Measurements from ENCODE around the gene FBLN2. TPM values are rescaled to one million over a fixed set of nuclear protein-coding genes. Genes with fewer than 3 reads are reported as not detected.

Gene FBLN2
- total RNA-seq, 1 experiment from 2014 or later, result 0.39 TPM

- DNase-seq (ENCODE audit: low read depth, low spot score) (no peak), ATAC-seq (no peak)
- Histone ChIP-seq H3K9ac (ENCODE audit: low read length) (no peak overlapping the region), H2AFZ (ENCODE audit: low read depth, low read length, poor library complexity, severe bottlenecking) (no peak overlapping the region), H3K27me3 (ENCODE audit: insufficient read depth, low read length) (no peaks in the 10 kb centered on the region), H3K27ac (ENCODE audit: low read depth, low read length) (no peak overlapping the region), H3K9me2 (ENCODE audit: insufficient read depth) (no peaks in the 10 kb centered on the region), H4K20me1 (ENCODE audit: insufficient read depth) (no peaks in the 10 kb centered on the region), H3K4me2 (ENCODE audit: low read length) (no peak overlapping the region), H3K4me1 (ENCODE audit: control insufficient read depth in 1 of 2, insufficient read depth in 2 of 2, low read length in 2 of 2) (no peaks in the 10 kb centered on the region), H3K9me3 (ENCODE audit: control insufficient read depth in 1 of 2, insufficient read depth in 1 of 2, low read depth in 1 of 2, low read length in 2 of 2) (no peaks in the 10 kb centered on the region), H3K36me3 (ENCODE audit: control insufficient read depth in 1 of 2, insufficient read depth in 2 of 2, low read length in 2 of 2) (no peaks in the 10 kb centered on the region), H3K4me3 (replicated peaks in 1 of 2; ENCODE audit: low read depth in 1 of 2, low read length in 2 of 2) (no peak overlapping the region), H3K79me2 (ENCODE audit: insufficient read depth, low read length) (no peaks in the 10 kb centered on the region)
- ChIA-PET POLR2A (no interaction called here), RAD21 (ENCODE audit: low non-redundant PET in 1 of 2, low total read pairs in 2 of 2, uncharacterized antibody in 2 of 2, unreplicated experiment in 2 of 2) (no interaction called here), CTCF (no interaction called here)
- no peak for TF ChIP-seq FOSL1 (IDR thresholded peaks at IDR 0.05; ENCODE audit: low read depth)
- intact Hi-C loops (cut with micrococcal nuclease), result no loop called here
- BruUV-seq (replicated peaks), result no TSS peak
These were observed 35.5 kb downstream of the FBLN2 start for GRCh38 chr3:13584427-13584891.

DNA sequence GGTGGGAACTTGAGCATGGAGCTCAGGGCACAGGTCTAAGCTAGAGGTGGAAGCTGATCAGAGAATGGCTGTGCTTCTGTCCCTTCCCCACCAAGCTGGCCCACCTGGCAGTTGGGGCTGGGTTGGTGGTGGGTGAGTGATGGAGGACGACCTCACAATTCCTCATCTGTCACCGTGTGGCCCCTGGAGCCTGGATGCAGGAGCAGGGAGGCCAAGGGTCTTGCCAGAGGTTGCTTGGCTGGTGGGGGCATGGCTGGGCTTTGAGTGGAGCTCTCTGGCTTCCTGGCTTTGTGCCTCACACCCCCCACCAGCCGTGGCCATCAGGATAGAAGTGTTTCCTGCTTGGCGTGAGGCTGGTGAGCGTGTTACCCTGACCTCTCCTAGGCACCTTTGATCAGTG is 36.0 kb downstream of the FBLN2 start:
- Histone ChIP-seq H3K9me2 (ENCODE audit: insufficient read depth) (no peaks in the 10 kb centered on the region), H2AFZ (ENCODE audit: low read depth, low read length, poor library complexity, severe bottlenecking) (no peak overlapping the region), H3K4me1 (ENCODE audit: control insufficient read depth in 1 of 2, insufficient read depth in 2 of 2, low read length in 2 of 2) (no peaks in the 10 kb centered on the region), H3K9me3 (ENCODE audit: control insufficient read depth in 1 of 2, insufficient read depth in 1 of 2, low read depth in 1 of 2, low read length in 2 of 2) (no peaks in the 10 kb centered on the region), H3K27me3 (ENCODE audit: insufficient read depth, low read length) (no peaks in the 10 kb centered on the region), H3K36me3 (ENCODE audit: control insufficient read depth in 1 of 2, insufficient read depth in 2 of 2, low read length in 2 of 2) (no peaks in the 10 kb centered on the region), H4K20me1 (ENCODE audit: insufficient read depth) (no peaks in the 10 kb centered on the region), H3K79me2 (ENCODE audit: insufficient read depth, low read length) (no peaks in the 10 kb centered on the region), H3K9ac (ENCODE audit: low read length) (no peak overlapping the region), H3K4me3 (replicated peaks in 1 of 2; ENCODE audit: low read depth in 1 of 2, low read length in 2 of 2) (no peak overlapping the region), H3K4me2 (ENCODE audit: low read length) (no peak overlapping the region), H3K27ac (ENCODE audit: low read depth, low read length) (no peak overlapping the region)
- DNase-seq (ENCODE audit: low read depth, low spot score), result no peak
- no peak for ATAC-seq
- BruUV-seq (replicated peaks), result no TSS peak
- CTCF ChIA-PET, result no interaction called here
- intact Hi-C loops (cut with micrococcal nuclease), result no loop called here
- RAD21 ChIA-PET (ENCODE audit: low non-redundant PET in 1 of 2, low total read pairs in 2 of 2, uncharacterized antibody in 2 of 2, unreplicated experiment in 2 of 2), result no interaction called here
- POLR2A ChIA-PET, result no interaction called here
- TF ChIP-seq FOSL1 (IDR thresholded peaks at IDR 0.05; ENCODE audit: low read depth), result no peak
- no peak for TF ChIP-seq TCF7L2 (IDR thresholded peaks at IDR 0.05; ENCODE audit: borderline replicate concordance, extremely low read depth, insufficient read depth, insufficient read length)
- no peak for TF ChIP-seq JUND (IDR thresholded peaks at IDR 0.05)
- TF ChIP-seq ZNF274 (IDR thresholded peaks at IDR 0.05; ENCODE audit: low read depth, low read length), result no peak
- no peak for TF ChIP-seq POLR2AphosphoS5 (IDR thresholded peaks at IDR 0.05; ENCODE audit: low read depth, low read length)
- TF ChIP-seq MAX (IDR thresholded peaks at IDR 0.05), result no peak
- no peak for TF ChIP-seq ZFX (IDR thresholded peaks at IDR 0.05)
- no peak for TF ChIP-seq CEBPB (IDR thresholded peaks at IDR 0.05; ENCODE audit: low read depth)
- no peak for TF ChIP-seq POLR2A (IDR thresholded peaks at IDR 0.05; ENCODE audit: borderline replicate concordance, extremely low read depth, insufficient read depth, insufficient read length)
- no peak for TF ChIP-seq YY1 (IDR thresholded peaks at IDR 0.05; ENCODE audit: extremely low read depth, insufficient replicate concordance, low read depth, low read length)
- TF ChIP-seq ELF1 (IDR thresholded peaks at IDR 0.05; ENCODE audit: borderline replicate concordance, low read depth), result no peak
- no peak for TF ChIP-seq REST (IDR thresholded peaks at IDR 0.05; ENCODE audit: low read depth)
- TF ChIP-seq ZBTB33 (IDR thresholded peaks at IDR 0.05; ENCODE audit: extremely low read depth, insufficient replicate concordance, low read length), result no peak

Data from HCT116 (cell line).